BJ (cell line): ENCODE results near the gene FAH. TPM values are rescaled to one million over a fixed set of nuclear protein-coding genes. Genes with fewer than 3 reads are reported as not detected.

Source experiments
- CTCF ChIA-PET: fragments of 350-600 bp; formaldehyde crosslinking; extraction: SDS; loops from one replicate; lab custom pipeline; 2021; ENCODE audit warnings: antibody characterized with exemption, inconsistent platforms; lab: Yijun Ruan, JAX
- POLR2A ChIA-PET: fragments of 300-600 bp; sonication (Branson Sonifier 250); formaldehyde crosslinking; extraction: SDS; loops from one replicate; lab custom pipeline; 2021; ENCODE audit warnings: antibody characterized with exemption; lab: Charles Lee
- DNase-seq: peaks from one replicate; pipeline ENCODE4 v3.0.0-alpha.2; 2011; ENCODE audit warnings: low read depth
- H3K27me3 ChIP-seq: 2 replicates; pipeline ENCODE4 v1.6.0; 2011; ENCODE audit warnings: low read length; ENCODE audit not compliant: control insufficient read depth, insufficient read depth
- H3K36me3 ChIP-seq: 2 replicates; pipeline ENCODE4 v1.5.1; 2011; ENCODE audit warnings: low read length; ENCODE audit not compliant: control insufficient read depth, insufficient read depth
- H3K4me3 ChIP-seq: 2 replicates; pipeline ENCODE4 v1.5.1; 2011; ENCODE audit warnings: low read depth, mild to moderate bottlenecking, control low read depth, low read length
- CTCF ChIP-seq: IDR thresholded peaks from 2 replicates; pipeline ENCODE4 v1.5.1; 2011; ENCODE audit warnings: low read depth, mild to moderate bottlenecking, control low read depth, inconsistent platforms, low read length, moderate library complexity; ENCODE audit not compliant: insufficient read depth
- polyA plus RNA-seq: library from polyadenylated mRNA; depleted of rRNA; stranded (reverse); fragments of >200 nt; gene quantifications from 2 replicates; pipeline ENCODE4 v1.2.3, GENCODE V29; 2011

The FAH gene
- polyA plus RNA-seq, 1 experiment: 72.3 TPM

- DNase-seq: no peak
- Histone ChIP-seq H3K36me3 (no peaks in the 10 kb centered on the region), H3K27me3 (peaks cover 3% of the 10 kb centered on the region; the same call in 1 of the 2 replicates), H3K4me3 (no peak overlapping the region)
- TF ChIP-seq CTCF: no peak
- CTCF ChIA-PET: interaction anchor here (1.3 kb wide), 1 partner anchor 22 kb away, joined by 4 read pairs; no protein-coding TSS in a partner anchor
- POLR2A ChIA-PET: no interaction called here
Observed at GRCh38 chr15:80202641-80203360, 50.0 kb downstream of the FAH start.

- Histone ChIP-seq H3K27me3 (peaks cover 3% of the 10 kb centered on the region; the same call in 1 of the 2 replicates), H3K36me3 (no peaks in the 10 kb centered on the region), H3K4me3 (no peak overlapping the region)
- no peak for TF ChIP-seq CTCF
- CTCF ChIA-PET: interaction anchor here (1.3 kb wide), 1 partner anchor 22 kb away, joined by 4 read pairs; no protein-coding TSS in a partner anchor
- DNase-seq: no peak
- POLR2A ChIA-PET: no interaction called here
Observed at GRCh38 chr15:80203361-80203885, 50.6 kb downstream of the FAH start.

- Histone ChIP-seq H3K27me3 (peaks cover 3% of the 10 kb centered on the region), H3K4me3 (no peak overlapping the region), H3K36me3 (no peaks in the 10 kb centered on the region)
- CTCF ChIA-PET: interaction anchor here (0.6 kb wide), 1 partner anchor 26 kb away, joined by 3 read pairs; no protein-coding TSS in a partner anchor
- TF ChIP-seq CTCF: no peak
- POLR2A ChIA-PET: no interaction called here
- DNase-seq: no peak
Observed at GRCh38 chr15:80204231-80204630, 51.4 kb downstream of the FAH start.

GRCh38 chr15:80207887-80208286 is 55.1 kb downstream of the FAH start:
- H3K36me3 ChIP-seq: no peaks in the 10 kb centered on the region
- no peak for TF ChIP-seq CTCF
- ChIA-PET POLR2A (no interaction called here), CTCF (no interaction called here)
- H3K27me3 ChIP-seq: peaks cover 6% of the 10 kb centered on the region
- no peak for DNase-seq
- no peak overlapping the region for H3K4me3 ChIP-seq

- no peak for DNase-seq
- no peak for TF ChIP-seq CTCF
- Histone ChIP-seq H3K36me3 (no peaks in the 10 kb centered on the region), H3K4me3 (no peak overlapping the region), H3K27me3 (peaks cover 6% of the 10 kb centered on the region)
- ChIA-PET POLR2A (no interaction called here), CTCF (no interaction called here)
Observed at GRCh38 chr15:80208758-80209734, 56.2 kb downstream of the FAH start.
